Breast epithelium (tissue), 4 donors: ENCODE measurements around the gene KIF5B. TPM values are rescaled to one million over a fixed set of nuclear protein-coding genes. Genes with fewer than 3 reads are reported as not detected.

Source experiments
- DNase-seq, 2 donors: peaks; one replicate each; pipeline ENCODE4 v3.0.0-alpha.2; 2019; ENCODE audit warnings: low spot score in 2 of 2
- H3K27ac ChIP-seq, 2 donors: fragments of 200-600 bp; sonication (generic) in 1 of 2; one replicate each; pipeline ENCODE4 v1.5.1; 2016 to 2019; ENCODE audit warnings: mild to moderate bottlenecking in 1 of 2
- H3K27me3 ChIP-seq, 2 donors: fragments of 200-600 bp; sonication (generic) in 1 of 2; one replicate each; pipeline versions ENCODE4 v1.5.1 to v1.6.0; 2017 to 2019; ENCODE audit warnings: control low read depth in 1 of 2, mild to moderate bottlenecking in 1 of 2
- H3K36me3 ChIP-seq: fragments of 200-600 bp; one replicate; pipeline ENCODE4 v1.5.1; 2019
- H3K4me1 ChIP-seq, 2 donors: fragments of 200-600 bp; sonication (generic); one replicate each; pipeline ENCODE4 v1.5.1; 2016 to 2019; ENCODE audit warnings: control low read depth in 1 of 2
- H3K4me3 ChIP-seq, 3 donors: fragments of 200-600 bp; sonication (generic); 1 replicate in 2 of 3; 2 replicates in 1 of 3; pipeline ENCODE4 v1.5.1; 2016 to 2019; ENCODE audit warnings: mild to moderate bottlenecking in 3 of 3, moderate library complexity in 2 of 3
- H3K9me3 ChIP-seq, 2 donors: fragments of 200-600 bp; sonication (generic) in 1 of 2; one replicate each; pipeline ENCODE4 v1.5.1; 2016 to 2019; ENCODE audit warnings: control low read depth in 1 of 2
- CTCF ChIP-seq, 3 donors: fragments of 450-650 bp; IDR thresholded peaks; one replicate each; pipeline ENCODE4 v1.5.1; 2016 to 2017; ENCODE audit warnings: antibody characterized with exemption in 3 of 3, mild to moderate bottlenecking in 3 of 3, moderate library complexity in 3 of 3
- POLR2A ChIP-seq: fragments of 450-650 bp; IDR thresholded peaks from one replicate; pipeline ENCODE4 v1.6.1; 2016; ENCODE audit warnings: antibody characterized with exemption, mild to moderate bottlenecking, moderate library complexity
- POLR2AphosphoS5 ChIP-seq, 3 donors: sonication (generic); formaldehyde crosslinking; IDR thresholded peaks; one replicate each; pipeline ENCODE4 v1.6.1; 2017; ENCODE audit warnings: antibody characterized with exemption in 3 of 3
- intact Hi-C: fragments of 100-400 bp; cut with DNase I; formaldehyde crosslinking; loops from one replicate; pipeline ENCODE4 v1.15.1; 2023; ENCODE audit warnings: low total_unique reads
- total RNA-seq, 3 donors: library from RNA; depleted of rRNA; stranded (reverse); fragments of >200 nt; gene quantifications; one replicate each; pipeline ENCODE4 v1.1.0, GENCODE V29; 2016

Gene KIF5B
- total RNA-seq, 3 donors from 2014 or later, result 104 to 115 (median 108) TPM

GRCh38 chr10:32041290-32042028 is 14.8 kb downstream of the KIF5B start:
- Histone ChIP-seq H3K4me1 (no peaks in the 10 kb centered on the region), H3K27ac (peak overlapping the region in 1 of 2 donors; percentile 17)
- intact Hi-C loops, result no loop called here

GRCh38 chr10:32039734-32040133 is 16.5 kb downstream of the KIF5B start:
- no peak overlapping the region for H3K4me3 ChIP-seq
- no peaks in the 10 kb centered on the region for H3K9me3 ChIP-seq
- H3K27ac ChIP-seq, result no peak overlapping the region
- H3K36me3 ChIP-seq, result peaks cover 4% of the 10 kb centered on the region
- H3K4me1 ChIP-seq, result no peaks in the 10 kb centered on the region
- H3K27me3 ChIP-seq, result no peaks in the 10 kb centered on the region
- intact Hi-C loops, result no loop called here
- TF ChIP-seq CTCF (IDR thresholded peaks at IDR 0.05) (no peak), POLR2AphosphoS5 (IDR thresholded peaks at IDR 0.05) (no peak), POLR2A (no peak)
- no peak for DNase-seq

More at GRCh38 chr10:32041290-32042028, 14.8 kb downstream of the KIF5B start:
- TF ChIP-seq POLR2AphosphoS5 (IDR thresholded peaks at IDR 0.05) (no peak), CTCF (IDR thresholded peaks at IDR 0.05) (no peak)
- no peak overlapping the region for H3K4me3 ChIP-seq
- no peaks in the 10 kb centered on the region for H3K36me3 ChIP-seq
- no peaks in the 10 kb centered on the region for H3K27me3 ChIP-seq
- H3K9me3 ChIP-seq, result no peaks in the 10 kb centered on the region
- no peak for DNase-seq

GRCh38 chr10:32038777-32039176 is 17.4 kb downstream of the KIF5B start:
- no peak for TF ChIP-seq CTCF (IDR thresholded peaks at IDR 0.05)
- TF ChIP-seq POLR2A, result no peak
- no peak for TF ChIP-seq POLR2AphosphoS5 (IDR thresholded peaks at IDR 0.05)
- no peaks in the 10 kb centered on the region for H3K4me1 ChIP-seq
- no peaks in the 10 kb centered on the region for H3K9me3 ChIP-seq
- no peak overlapping the region for H3K4me3 ChIP-seq
- intact Hi-C loops, result no loop called here
- no peak overlapping the region for H3K27ac ChIP-seq
- H3K27me3 ChIP-seq, result no peaks in the 10 kb centered on the region
- no peak for DNase-seq
- H3K36me3 ChIP-seq, result peaks cover 4% of the 10 kb centered on the region

- Histone ChIP-seq H3K9me3 (no peaks in the 10 kb centered on the region), H3K27ac (no peak overlapping the region), H3K36me3 (peaks cover 10% of the 10 kb centered on the region), H3K4me3 (no peak overlapping the region), H3K4me1 (no peaks in the 10 kb centered on the region), H3K27me3 (no peaks in the 10 kb centered on the region)
- intact Hi-C loops, result no loop called here
- no peak for TF ChIP-seq CTCF (IDR thresholded peaks at IDR 0.05)
- no peak for TF ChIP-seq POLR2A
- no peak for TF ChIP-seq POLR2AphosphoS5 (IDR thresholded peaks at IDR 0.05)
- DNase-seq, result no peak
Measured at GRCh38 chr10:32036922-32037321, 19.3 kb downstream of the KIF5B start.

- H3K27me3 ChIP-seq, result no peaks in the 10 kb centered on the region
- H3K9me3 ChIP-seq, result no peaks in the 10 kb centered on the region
- TF ChIP-seq POLR2AphosphoS5 (IDR thresholded peaks at IDR 0.05) (no peak), CTCF (IDR thresholded peaks at IDR 0.05) (no peak), POLR2A (no peak)
- intact Hi-C loops, result no loop called here
- peaks cover 10% of the 10 kb centered on the region for H3K36me3 ChIP-seq
- no peak overlapping the region for H3K4me3 ChIP-seq
- no peaks in the 10 kb centered on the region for H3K4me1 ChIP-seq
- H3K27ac ChIP-seq, result no peak overlapping the region
- no peak for DNase-seq
Measured at GRCh38 chr10:32035038-32035437, 21.2 kb downstream of the KIF5B start.
